ENCODE results near the gene NHS.
"Not testable (repeated sequence)": the region's sequence is repeated elsewhere in the genome, so short reads cannot be mapped to it uniquely, and the experiment has no call there.

Gene NHS

DNA sequence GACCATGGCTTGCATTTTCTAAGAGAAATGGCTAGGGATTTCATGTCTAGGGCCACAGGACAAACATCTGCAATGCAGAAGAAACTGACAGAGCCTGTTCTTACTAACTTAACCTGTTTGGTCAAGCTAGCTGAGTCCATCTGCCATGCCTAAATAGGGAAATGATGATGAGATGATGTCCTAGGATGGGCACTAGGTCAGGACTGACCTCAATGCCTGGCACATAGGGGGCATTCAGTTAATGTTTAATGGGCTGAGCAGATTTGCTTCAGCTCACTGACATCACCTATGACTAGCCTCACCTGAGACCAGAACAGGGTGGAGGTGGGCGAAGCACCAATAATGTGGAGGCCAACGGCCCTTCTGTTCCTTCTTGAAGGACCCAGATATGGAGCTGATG is 188.1 kb downstream of the NHS start:
- intact Hi-C loops (cut with micrococcal nuclease) = no loop called here
- H3K4me1 Mint-ChIP-seq (ENCODE audit: low read depth) = peaks cover 29% of the 10 kb centered on the region
- no peaks in the 10 kb centered on the region for H3K27me3 Mint-ChIP-seq
- H3K27ac Mint-ChIP-seq = no peak overlapping the region
- no peak overlapping the region for H3K4me3 Mint-ChIP-seq
- H3K36me3 Mint-ChIP-seq (ENCODE audit: low read depth) = no peaks in the 10 kb centered on the region
- no peaks in the 10 kb centered on the region for H3K9me3 Mint-ChIP-seq

GRCh38 chrX:17563515-17563914 is 188.5 kb downstream of the NHS start:
- Mint-ChIP-seq H3K27me3 (no peaks in the 10 kb centered on the region), H3K4me3 (no peak overlapping the region), H3K36me3 (ENCODE audit: low read depth) (no peaks in the 10 kb centered on the region), H3K4me1 (ENCODE audit: low read depth) (peaks cover 29% of the 10 kb centered on the region), H3K9me3 (no peaks in the 10 kb centered on the region), H3K27ac (no peak overlapping the region)
- intact Hi-C loops (cut with micrococcal nuclease) = no loop called here

- no peak overlapping the region for H3K4me3 Mint-ChIP-seq
- no peak overlapping the region for H3K27ac Mint-ChIP-seq
- intact Hi-C loops (cut with micrococcal nuclease) = no loop called here
- H3K4me1 Mint-ChIP-seq (ENCODE audit: low read depth) = peaks cover 20% of the 10 kb centered on the region
- H3K9me3 Mint-ChIP-seq = no peaks in the 10 kb centered on the region
- H3K36me3 Mint-ChIP-seq (ENCODE audit: low read depth) = no peaks in the 10 kb centered on the region
- H3K27me3 Mint-ChIP-seq = no peaks in the 10 kb centered on the region
Observed at GRCh38 chrX:17564689-17565409, 189.8 kb downstream of the NHS start.

DNA sequence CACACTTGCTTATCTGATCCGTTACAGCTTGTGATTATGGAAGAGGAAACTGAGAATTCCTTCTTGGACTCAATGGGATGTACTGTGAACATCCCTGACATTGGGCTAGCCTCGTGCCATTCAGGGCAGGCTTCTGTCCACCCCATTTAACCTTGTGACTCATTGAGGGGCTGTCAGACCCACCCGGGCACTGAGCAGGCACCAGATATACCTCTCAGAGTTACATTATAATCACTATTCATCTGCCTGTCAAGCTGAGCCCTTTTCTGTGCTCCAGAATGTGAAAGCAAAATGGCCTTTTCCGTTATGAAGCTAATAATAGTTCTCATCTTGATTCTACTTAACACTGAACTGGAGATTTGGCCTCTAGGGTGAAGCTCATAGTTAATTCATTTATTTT is 191.7 kb downstream of the NHS start:
- H3K27me3 Mint-ChIP-seq = peaks cover 1% of the 10 kb centered on the region
- no peak overlapping the region for H3K27ac Mint-ChIP-seq
- no peaks in the 10 kb centered on the region for H3K9me3 Mint-ChIP-seq
- H3K36me3 Mint-ChIP-seq (ENCODE audit: low read depth) = no peaks in the 10 kb centered on the region
- intact Hi-C loops (cut with micrococcal nuclease) = no loop called here
- no peak overlapping the region for H3K4me3 Mint-ChIP-seq
- peaks cover 16% of the 10 kb centered on the region for H3K4me1 Mint-ChIP-seq (ENCODE audit: low read depth)

GRCh38 chrX:17567187-17567586 is 192.2 kb downstream of the NHS start:
- Mint-ChIP-seq H3K27me3 (peaks cover 4% of the 10 kb centered on the region), H3K9me3 (no peaks in the 10 kb centered on the region), H3K27ac (no peak overlapping the region), H3K4me1 (ENCODE audit: low read depth) (peaks cover 16% of the 10 kb centered on the region), H3K4me3 (no peak overlapping the region), H3K36me3 (ENCODE audit: low read depth) (no peaks in the 10 kb centered on the region)
- intact Hi-C loops (cut with micrococcal nuclease) = no loop called here

GRCh38 chrX:17567821-17568220 is 192.8 kb downstream of the NHS start:
- no peaks in the 10 kb centered on the region for H3K9me3 Mint-ChIP-seq

DNA sequence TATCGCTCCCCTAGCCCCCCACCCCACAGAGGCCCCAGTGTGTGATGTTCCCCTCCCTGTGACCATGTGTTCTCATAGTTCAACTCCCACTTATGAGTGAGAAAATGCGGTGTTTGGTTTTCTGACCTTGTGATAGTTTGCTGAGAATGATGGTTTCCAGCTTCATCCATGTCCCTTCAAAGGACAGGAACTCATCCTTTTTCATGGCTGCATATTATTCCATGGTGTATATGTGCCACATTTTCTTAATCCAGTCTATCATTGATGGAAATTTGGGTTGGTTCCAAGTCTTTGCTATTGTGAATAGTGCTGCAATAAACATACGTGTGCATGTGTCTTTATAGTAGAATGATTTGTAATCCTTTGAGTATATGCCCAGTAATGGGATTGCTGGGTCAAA is 193.8 kb downstream of the NHS start:
- H3K27ac Mint-ChIP-seq; H3K9me3 Mint-ChIP-seq; H3K4me3 Mint-ChIP-seq; intact Hi-C loops (cut with micrococcal nuclease); H3K27me3 Mint-ChIP-seq; H3K36me3 Mint-ChIP-seq (ENCODE audit: low read depth): not testable (repeated sequence)
- peaks cover 10% of the 10 kb centered on the region for H3K4me1 Mint-ChIP-seq (ENCODE audit: low read depth)

More at GRCh38 chrX:17567821-17568220, 192.8 kb downstream of the NHS start:
- no peak overlapping the region for H3K27ac Mint-ChIP-seq
- intact Hi-C loops (cut with micrococcal nuclease) = no loop called here
- peaks cover 16% of the 10 kb centered on the region for H3K4me1 Mint-ChIP-seq (ENCODE audit: low read depth)
- H3K36me3 Mint-ChIP-seq (ENCODE audit: low read depth) = no peaks in the 10 kb centered on the region
- no peak overlapping the region for H3K4me3 Mint-ChIP-seq
- peaks cover 4% of the 10 kb centered on the region for H3K27me3 Mint-ChIP-seq

DNA sequence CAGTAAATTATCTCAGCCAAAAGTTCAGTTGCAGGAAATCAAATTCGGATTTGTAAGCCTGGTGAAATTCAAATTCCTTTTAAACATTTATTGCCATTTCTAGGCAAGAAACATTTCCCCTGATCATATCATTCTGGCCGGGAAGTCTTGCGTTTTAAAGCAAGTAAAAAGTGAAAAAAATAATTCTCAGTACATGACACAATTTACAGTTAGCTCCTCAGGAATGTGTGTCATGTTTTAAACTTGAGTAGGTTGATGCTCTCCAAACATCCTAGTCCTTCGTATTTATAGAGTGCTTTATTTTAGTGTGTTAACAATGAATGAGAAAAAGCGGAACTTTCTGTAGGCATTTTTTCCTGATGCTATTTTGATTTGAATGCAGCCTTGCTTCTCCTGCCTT is 204.0 kb downstream of the NHS start:
- no peak overlapping the region for H3K27ac Mint-ChIP-seq

DNA sequence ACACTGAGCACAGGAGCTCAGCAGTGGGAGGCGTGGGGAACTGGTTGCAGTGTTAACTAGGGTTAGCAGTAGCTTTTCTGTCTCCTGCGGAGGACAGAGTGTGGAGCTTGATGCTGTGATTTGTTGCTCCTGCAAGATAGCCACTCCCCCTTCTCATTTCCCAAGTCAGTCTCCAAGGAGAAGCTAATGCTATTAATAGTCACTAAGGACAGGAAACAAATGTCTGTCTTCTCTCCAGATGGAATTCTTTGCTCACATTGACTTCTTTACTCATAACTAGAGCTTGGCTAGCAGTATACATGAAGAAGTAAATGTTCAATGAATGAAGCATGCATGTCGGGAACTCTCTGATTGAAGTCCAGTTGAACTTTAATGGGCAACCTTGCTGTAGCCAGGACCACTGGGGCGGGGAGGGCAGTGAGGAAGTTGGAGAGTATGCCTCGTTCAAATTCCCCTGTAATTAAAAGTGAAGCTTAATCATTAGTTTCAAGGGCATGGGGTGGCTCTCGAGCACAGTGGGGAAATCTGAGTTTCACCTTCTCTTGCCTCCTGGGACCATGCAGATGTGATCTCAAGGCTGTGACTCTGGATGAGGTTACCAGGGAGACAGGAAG is 205.6 kb downstream of the NHS start:
- Mint-ChIP-seq H3K4me1 (ENCODE audit: low read depth) (no peaks in the 10 kb centered on the region), H3K4me3 (no peak overlapping the region), H3K9me3 (no peaks in the 10 kb centered on the region), H3K27me3 (peaks cover 11% of the 10 kb centered on the region), H3K27ac (no peak overlapping the region), H3K36me3 (ENCODE audit: low read depth) (no peaks in the 10 kb centered on the region)
- intact Hi-C loops (cut with micrococcal nuclease) = no loop called here

More for the DNA sequence above, 204.0 kb downstream of the NHS start:
- no peak overlapping the region for H3K4me3 Mint-ChIP-seq
- H3K27me3 Mint-ChIP-seq = peaks cover 15% of the 10 kb centered on the region
- no peaks in the 10 kb centered on the region for H3K9me3 Mint-ChIP-seq
- H3K36me3 Mint-ChIP-seq (ENCODE audit: low read depth) = no peaks in the 10 kb centered on the region
- intact Hi-C loops (cut with micrococcal nuclease) = no loop called here
- no peaks in the 10 kb centered on the region for H3K4me1 Mint-ChIP-seq (ENCODE audit: low read depth)

- no peaks in the 10 kb centered on the region for H3K36me3 Mint-ChIP-seq (ENCODE audit: low read depth)
- intact Hi-C loops (cut with micrococcal nuclease) = no loop called here
- no peaks in the 10 kb centered on the region for H3K4me1 Mint-ChIP-seq (ENCODE audit: low read depth)
- no peak overlapping the region for H3K4me3 Mint-ChIP-seq
- H3K9me3 Mint-ChIP-seq = no peaks in the 10 kb centered on the region
- no peak overlapping the region for H3K27ac Mint-ChIP-seq
- H3K27me3 Mint-ChIP-seq = peaks cover 10% of the 10 kb centered on the region
Observed at GRCh38 chrX:17581641-17582040, 206.6 kb downstream of the NHS start.

DNA sequence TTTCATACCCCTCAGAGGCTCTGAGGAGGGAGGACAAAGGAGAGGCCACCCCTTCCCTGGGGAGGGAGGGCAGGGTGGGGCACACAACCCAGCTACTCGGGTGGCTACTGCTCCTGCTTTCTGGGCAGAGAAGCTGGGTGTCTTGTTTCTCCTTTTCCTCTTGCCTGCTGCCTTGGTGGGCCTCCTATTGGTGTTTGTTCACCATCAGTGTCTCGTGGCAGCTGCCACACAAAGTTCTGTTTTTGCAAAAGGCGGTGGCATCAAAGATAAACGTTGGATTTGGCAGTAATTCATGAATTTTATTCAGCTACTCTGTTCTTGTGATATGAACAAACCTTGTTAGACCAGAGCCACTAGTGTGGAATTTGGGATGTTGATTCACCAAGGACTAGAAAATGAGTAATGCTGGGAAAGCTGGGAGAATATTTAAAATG is 209.3 kb downstream of the NHS start:
- Mint-ChIP-seq H3K36me3 (ENCODE audit: low read depth) (no peaks in the 10 kb centered on the region), H3K9me3 (no peaks in the 10 kb centered on the region), H3K27ac (no peak overlapping the region), H3K4me1 (ENCODE audit: low read depth) (no peaks in the 10 kb centered on the region), H3K4me3 (no peak overlapping the region), H3K27me3 (peaks cover 8% of the 10 kb centered on the region)
- intact Hi-C loops (cut with micrococcal nuclease) = no loop called here

DNA sequence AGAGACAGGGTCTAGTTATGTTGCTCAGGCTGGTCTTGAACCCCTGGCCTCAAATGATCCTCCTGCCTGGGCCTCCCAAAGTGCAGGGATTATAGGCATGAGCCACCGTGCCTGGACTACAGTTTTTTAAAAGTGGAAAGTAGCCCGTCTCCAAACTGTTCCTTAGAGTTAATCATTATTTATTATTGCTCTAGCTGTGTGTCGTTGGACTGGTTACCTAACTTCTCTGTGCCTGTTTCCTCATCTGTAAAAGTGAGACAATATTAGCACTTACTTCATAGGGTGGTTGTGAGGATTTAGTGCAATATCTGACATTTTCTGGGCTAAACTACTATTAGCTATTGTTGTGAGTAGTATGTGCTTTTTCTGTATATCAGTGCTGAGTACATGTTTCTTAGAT is 210.0 kb downstream of the NHS start:
- no peak overlapping the region for H3K27ac Mint-ChIP-seq
- no peaks in the 10 kb centered on the region for H3K36me3 Mint-ChIP-seq (ENCODE audit: low read depth)
- peaks cover 2% of the 10 kb centered on the region for H3K27me3 Mint-ChIP-seq
- H3K4me1 Mint-ChIP-seq (ENCODE audit: low read depth) = no peaks in the 10 kb centered on the region
- H3K9me3 Mint-ChIP-seq = no peaks in the 10 kb centered on the region
- H3K4me3 Mint-ChIP-seq = no peak overlapping the region
- intact Hi-C loops (cut with micrococcal nuclease) = no loop called here

GRCh38 chrX:17587366-17587765 is 212.4 kb downstream of the NHS start:
- Mint-ChIP-seq H3K27me3 (no peaks in the 10 kb centered on the region), H3K27ac (no peak overlapping the region), H3K36me3 (ENCODE audit: low read depth) (no peaks in the 10 kb centered on the region), H3K4me1 (ENCODE audit: low read depth) (no peaks in the 10 kb centered on the region), H3K9me3 (no peaks in the 10 kb centered on the region), H3K4me3 (no peak overlapping the region)
- intact Hi-C loops (cut with micrococcal nuclease) = no loop called here

DNA sequence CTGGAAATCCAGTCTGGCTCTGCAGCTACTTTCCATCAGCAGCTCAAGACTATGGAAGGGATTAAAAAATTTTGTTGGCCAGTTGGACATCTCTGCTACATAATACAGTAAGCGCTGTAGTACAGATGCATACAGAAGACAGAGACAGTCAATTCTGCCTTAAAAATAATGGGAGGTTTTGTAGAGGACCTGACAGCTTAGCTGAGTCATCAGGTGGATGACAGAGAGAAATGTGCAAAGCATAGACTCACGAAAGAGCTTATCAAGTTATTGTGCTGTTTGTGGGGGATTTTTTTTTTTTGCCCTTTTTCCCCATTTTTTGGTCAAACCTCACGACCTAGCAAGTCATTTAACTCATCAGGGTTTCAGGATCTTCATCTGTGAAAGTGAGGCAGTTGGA is 213.3 kb downstream of the NHS start:
- Mint-ChIP-seq H3K27me3 (no peaks in the 10 kb centered on the region), H3K36me3 (ENCODE audit: low read depth) (no peaks in the 10 kb centered on the region), H3K27ac (no peak overlapping the region), H3K4me1 (ENCODE audit: low read depth) (no peaks in the 10 kb centered on the region), H3K4me3 (no peak overlapping the region), H3K9me3 (no peaks in the 10 kb centered on the region)
- intact Hi-C loops (cut with micrococcal nuclease) = no loop called here

All from dendritic cell treated with granulocyte-macrophage colony-stimulating factor and Interleukin-4, amounts not matched to agents 40 ng/mL and 50 ng/mL, for 4 days (primary cell).